Sigmoid colon (tissue), 7 donors: ENCODE data around the gene ZNF845. TPM values are rescaled to one million over a fixed set of nuclear protein-coding genes. Genes with fewer than 3 reads are reported as not detected.
"Not testable (repeated sequence)": the region's sequence is repeated elsewhere in the genome, so short reads cannot be mapped to it uniquely, and the experiment has no call there.

Source experiments
- DNase-seq: peaks from one replicate; pipeline ENCODE4 v3.0.0-alpha.2; 2019
- H3K27ac ChIP-seq, 4 donors: fragments of 200-600 bp; sonication (generic); one replicate each; pipeline ENCODE4 v1.5.1; 2016 to 2019; ENCODE audit warnings: mild to moderate bottlenecking in 1 of 4
- H3K27me3 ChIP-seq, 3 donors: fragments of 200-600 bp; sonication (generic); one replicate each; pipeline ENCODE4 v1.5.1; 2019; ENCODE audit warnings: mild to moderate bottlenecking in 1 of 3
- H3K36me3 ChIP-seq, 4 donors: fragments of 200-600 bp; sonication (generic); one replicate each; pipeline ENCODE4 v1.5.1; 2016 to 2019
- H3K4me1 ChIP-seq, 4 donors: fragments of 200-600 bp; sonication (generic); one replicate each; pipeline ENCODE4 v1.5.1; 2017 to 2019
- H3K4me3 ChIP-seq, 4 donors: fragments of 200-600 bp; sonication (generic); one replicate each; pipeline ENCODE4 v1.5.1; 2017 to 2019; ENCODE audit warnings: mild to moderate bottlenecking in 2 of 4, moderate library complexity in 1 of 4
- H3K9me3 ChIP-seq, 4 donors: fragments of 200-600 bp in 3 of 4; sonication (generic) in 3 of 4; one replicate each; pipeline versions ENCODE4 v1.5.1 to v1.6.1; 2013 to 2019
- CTCF ChIP-seq, 4 experiments: fragments of 450-650 bp in 3 of 4; fragments of 200-600 bp in 1 of 4; IDR thresholded peaks; one replicate each; pipeline ENCODE4 v1.5.1; 2016 to 2019; ENCODE audit warnings: antibody characterized with exemption in 4 of 4, mild to moderate bottlenecking in 3 of 4, moderate library complexity in 2 of 4
- EP300 ChIP-seq, 4 donors: sonication (generic); formaldehyde crosslinking; IDR thresholded peaks; one replicate each; pipeline ENCODE4 v1.6.1; 2017; ENCODE audit warnings: antibody characterized with exemption in 4 of 4
- POLR2A ChIP-seq, 2 donors: fragments of 450-650 bp; IDR thresholded peaks; one replicate each; pipeline ENCODE4 v1.6.1; 2016; ENCODE audit warnings: antibody characterized with exemption in 2 of 2, mild to moderate bottlenecking in 2 of 2, moderate library complexity in 2 of 2
- POLR2AphosphoS5 ChIP-seq, 4 donors: sonication (generic); formaldehyde crosslinking; IDR thresholded peaks; one replicate each; pipeline ENCODE4 v1.6.1; 2017; ENCODE audit warnings: antibody characterized with exemption in 4 of 4
- WGBS, 2 donors: extraction: QIAGEN DNeasy Blood & Tissue Kit; methylation state at CpG; one replicate each; pipeline ENCODE4 v1.1.7; 2013; 5-methylcytosine and 5-hydroxymethylcytosine counted together
- intact Hi-C: fragments of 100-400 bp; cut with DNase I; formaldehyde crosslinking; loops from one replicate; pipeline ENCODE4 v1.15.1; 2023
- polyA plus RNA-seq, 3 donors: library from polyadenylated mRNA; stranded (reverse); fragments of 200-250 nt; gene quantifications; one replicate each; pipeline ENCODE4 v1.2.3, GENCODE V29; 2013
- total RNA-seq, 4 donors: library from RNA; depleted of rRNA; stranded (reverse); fragments of >200 nt; gene quantifications; one replicate each; pipeline ENCODE4 v1.1.0, GENCODE V29; 2016
- donor health status: healthy with polysubstance abuse.
- donor health status: Bipolar disorder and iron deficiency.
- donor health status: healthy.

Gene ZNF845
- total and polyA plus RNA-seq, 7 donors, result 2.4 to 8.9 (median 4.6) TPM

DNA sequence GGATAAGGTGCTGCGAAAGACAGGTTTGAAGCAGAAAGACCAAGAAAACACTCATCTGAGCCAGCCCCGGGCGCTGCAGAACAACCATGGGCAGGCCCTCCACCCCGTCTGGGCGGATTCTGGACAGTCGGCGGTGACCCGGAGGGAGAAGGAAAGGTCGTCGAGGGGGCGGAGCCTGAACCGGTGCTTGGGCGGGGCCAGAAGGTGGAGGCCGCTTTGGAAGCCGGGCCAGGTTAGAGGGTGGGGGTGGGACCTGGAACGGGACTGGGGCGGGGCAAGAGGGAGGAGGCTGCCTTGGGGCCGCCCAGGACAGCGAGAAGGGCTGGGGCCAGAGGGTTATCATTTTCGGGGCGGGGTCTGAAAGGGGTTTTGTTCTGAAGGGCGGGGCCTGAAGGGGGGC is 56.4 kb downstream of the ZNF845 start:
- WGBS, 2 donors, result 45 to 66% methylated on average over 22 of the region's 22 CpGs
- DNase-seq, result no peak

GRCh38 chr19:53394522-53394973 is 61.0 kb downstream of the ZNF845 start:
- Histone ChIP-seq H3K4me1 (peaks cover 0 to 22% (median 21%) of the 10 kb centered on the region in 4 donors), H3K4me3 (peak overlapping the region; percentile 10 to 89 (median 78)), H3K27ac (peak overlapping the region; percentile 79 to 92 (median 86)), H3K36me3 (peaks cover 0 to 16% (median 0%) of the 10 kb centered on the region in 4 donors), H3K27me3 (peaks cover 0 to 5% (median 5%) of the 10 kb centered on the region in 3 donors), H3K9me3 (no peaks in the 10 kb centered on the region)
- intact Hi-C loops, result loop anchor here (2.0 to 10.0 kb wide), 2 partner anchors 30 to 200 kb away; partner anchors contain the start of genes ZNF525 and ZNF665
- 8 to 11% methylated on average over 18 of the region's 18 CpGs for WGBS, 2 donors
- DNase-seq, result peak; percentile 80
- TF ChIP-seq EP300 (IDR thresholded peaks at IDR 0.05), result no peak
- TF ChIP-seq POLR2AphosphoS5 (IDR thresholded peaks at IDR 0.05), result no peak
- no peak for TF ChIP-seq CTCF (IDR thresholded peaks at IDR 0.05)

More for the DNA sequence above, 56.4 kb downstream of the ZNF845 start:
- peaks cover 0 to 9% (median 5%) of the 10 kb centered on the region in 3 donors for H3K27me3 ChIP-seq
- intact Hi-C loops, result loop anchor here (10.0 kb wide), 1 partner anchor 195 kb away; the partner anchor contains the start of gene ZNF665
- peaks cover 0 to 9% (median 8%) of the 10 kb centered on the region in 4 donors for H3K4me1 ChIP-seq
- H3K27ac ChIP-seq, result no peak overlapping the region
- peaks cover 0 to 10% (median 0%) of the 10 kb centered on the region in 4 donors for H3K36me3 ChIP-seq
- TF ChIP-seq POLR2A (IDR thresholded peaks at IDR 0.05), result no peak
- TF ChIP-seq EP300 (IDR thresholded peaks at IDR 0.05), result no peak
- TF ChIP-seq POLR2AphosphoS5 (IDR thresholded peaks at IDR 0.05), result no peak
- no peak for TF ChIP-seq CTCF (IDR thresholded peaks at IDR 0.05)
- no peak overlapping the region for H3K4me3 ChIP-seq
- peaks cover 0 to 19% (median 0%) of the 10 kb centered on the region in 4 donors for H3K9me3 ChIP-seq

GRCh38 chr19:53394974-53395839 is 61.7 kb downstream of the ZNF845 start, which contains the start of gene ZNF765:
ZNF765 (plus strand) TSS chr19:53395149; CDS start chr19:53398016, 2,867 bp downstream.
- TF ChIP-seq EP300 (IDR thresholded peaks at IDR 0.05) (no peak), POLR2AphosphoS5 (IDR thresholded peaks at IDR 0.05) (peak; percentile 86 to 96 (median 94)), POLR2A (IDR thresholded peaks at IDR 0.05) (peak; percentile 62 to 67), CTCF (IDR thresholded peaks at IDR 0.05) (peak in 3 of 4 experiments; percentile 47 to 54 (median 52))
- Histone ChIP-seq H3K9me3 (no peaks in the 10 kb centered on the region), H3K27ac (peak within 1 kb of the TSS; percentile 79 to 92 (median 86)), H3K4me3 (peak within 1 kb of the TSS; percentile 73 to 89 (median 78)), H3K36me3 (peaks cover 0 to 23% (median 2%) of the 10 kb centered on the region in 4 donors), H3K27me3 (no peaks in the 10 kb centered on the region), H3K4me1 (peaks cover 0 to 22% (median 21%) of the 10 kb centered on the region in 4 donors)
- intact Hi-C loops, result loop anchor here (2.0 to 10.0 kb wide), 2 partner anchors 30 to 200 kb away; partner anchors contain the start of genes ZNF525 and ZNF665
- 0% methylated on average over 58 of the region's 58 CpGs for WGBS, 2 donors
- DNase-seq, result peak; percentile 98

DNA sequence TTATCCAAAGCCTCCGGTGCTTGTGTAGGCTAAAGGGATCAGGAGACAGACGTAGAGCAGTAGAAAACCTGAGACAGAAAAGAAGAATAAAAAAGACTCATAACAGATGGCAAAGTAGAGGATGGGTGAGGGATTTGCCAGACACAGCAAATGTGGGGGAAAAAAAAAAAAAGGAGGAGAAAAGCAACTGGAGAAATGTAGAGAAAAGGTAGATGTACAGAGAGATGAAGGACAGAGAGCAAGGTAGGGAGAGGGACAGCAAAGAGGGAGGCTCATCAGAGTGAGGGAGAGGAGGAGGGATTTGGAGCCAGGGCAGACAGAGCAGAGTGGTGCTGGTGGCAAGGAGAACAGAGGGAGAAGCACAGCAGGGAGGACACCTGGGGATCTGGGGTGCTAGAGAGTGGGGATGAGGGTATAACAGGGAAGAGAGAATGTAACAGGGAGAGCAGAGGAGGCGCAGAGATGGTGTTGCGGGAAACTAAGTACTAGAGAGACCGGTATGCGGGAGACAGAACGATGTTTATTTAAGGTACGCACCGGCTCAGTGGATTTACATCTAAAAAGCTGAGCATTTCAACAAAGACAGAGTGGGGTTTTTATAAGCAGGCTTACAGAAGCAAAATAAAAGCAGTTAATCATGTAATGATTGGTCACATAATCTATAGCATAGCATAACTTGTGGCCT is 62.4 kb downstream of the ZNF845 start:
- peak overlapping the region; percentile 79 to 92 (median 86) for H3K27ac ChIP-seq
- H3K27me3 ChIP-seq, DNase-seq, H3K9me3 ChIP-seq: not testable (repeated sequence)
- H3K36me3 ChIP-seq, result peaks cover 0 to 30% (median 3%) of the 10 kb centered on the region in 4 donors
- WGBS, 2 donors, result 10 to 24% methylated on average over 9 of the region's 9 CpGs
- peak overlapping the region; percentile 73 to 89 (median 78) for H3K4me3 ChIP-seq
- peaks cover 0 to 22% (median 21%) of the 10 kb centered on the region in 4 donors for H3K4me1 ChIP-seq
- intact Hi-C loops, result loop anchor here (2.0 to 10.0 kb wide), 2 partner anchors 31 to 201 kb away; partner anchors contain the start of genes ZNF525 and ZNF665
